NCI-H460 (cell line): ENCODE data around the gene TMEM51. TPM values are rescaled to one million over a fixed set of nuclear protein-coding genes. Genes with fewer than 3 reads are reported as not detected.
A peak's percentile ranks its signal among the peaks of the same experiment; 100 is the strongest.
"Not testable (repeated sequence)": the region's sequence is repeated elsewhere in the genome, so short reads cannot be mapped to it uniquely, and the experiment has no call there.

Experiments used
- DNase-seq: peaks from one replicate; pipeline ENCODE4 v3.0.0-alpha.2; 2016; ENCODE audit warnings: low read depth; ENCODE audit errors: extremely low read depth
- total RNA-seq: library from RNA; depleted of rRNA; stranded (reverse); fragments of >200 nt; shearing (Covaris generic); gene quantifications from 2 replicates; pipeline ENCODE4 v1.2.3, GENCODE V29; 2014

Gene TMEM51
- total RNA-seq, 1 experiment from 2014 or later = 6.3 TPM

- no peak for DNase-seq
Observed at GRCh38 chr1:15125101-15125745, 28.3 kb upstream of the TMEM51 start.

GRCh38 chr1:15128077-15128476, 25.5 kb upstream of the TMEM51 start:
- no peak for DNase-seq

- peak; percentile 60 for DNase-seq
Observed at GRCh38 chr1:15128520-15129313, 24.8 kb upstream of the TMEM51 start.

- no peak for DNase-seq
Observed at GRCh38 chr1:15129944-15130343, 23.6 kb upstream of the TMEM51 start.

GRCh38 chr1:15130607-15131006, 22.9 kb upstream of the TMEM51 start:
- no peak for DNase-seq

DNA sequence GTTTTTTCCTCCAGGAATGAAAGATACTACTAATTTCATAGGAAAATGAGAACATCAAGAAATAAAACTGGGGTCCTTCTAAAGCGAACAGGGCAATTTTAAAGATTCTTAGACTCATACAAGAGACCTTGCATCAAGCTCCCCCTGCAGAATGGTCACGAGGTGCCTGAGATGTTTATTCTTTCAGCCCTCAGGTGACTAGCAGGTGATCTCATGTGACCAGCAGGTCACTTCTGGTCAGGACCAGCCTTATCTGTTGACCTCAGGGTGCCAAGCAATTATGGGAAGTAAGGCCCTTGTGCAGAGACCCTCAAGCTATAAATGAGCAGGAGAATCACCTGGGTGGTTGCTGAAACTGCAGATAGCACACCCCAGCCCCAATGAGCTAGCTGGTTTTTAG, 20.6 kb upstream of the TMEM51 start:
- DNase-seq = no peak

DNA sequence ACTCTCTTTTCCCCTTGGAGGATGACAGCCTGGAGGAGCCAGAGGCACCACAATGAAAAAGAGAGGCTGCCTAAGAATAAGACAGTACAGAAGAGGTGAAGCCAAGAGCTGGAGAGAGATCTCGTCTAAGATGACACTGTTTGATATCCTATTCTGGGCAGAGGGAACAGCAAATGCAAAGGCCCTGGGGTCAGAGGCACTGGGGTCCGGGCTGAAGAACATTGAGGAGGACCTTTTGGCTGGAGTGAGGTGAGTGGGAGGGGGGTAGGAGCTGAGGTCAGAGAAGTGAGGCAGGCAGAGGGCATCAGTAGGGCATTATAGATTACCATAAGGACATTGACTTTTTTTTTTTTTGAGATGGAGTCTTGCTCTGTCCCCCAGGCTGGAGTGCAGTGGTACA, 19.3 kb upstream of the TMEM51 start:
- DNase-seq = no peak

DNA sequence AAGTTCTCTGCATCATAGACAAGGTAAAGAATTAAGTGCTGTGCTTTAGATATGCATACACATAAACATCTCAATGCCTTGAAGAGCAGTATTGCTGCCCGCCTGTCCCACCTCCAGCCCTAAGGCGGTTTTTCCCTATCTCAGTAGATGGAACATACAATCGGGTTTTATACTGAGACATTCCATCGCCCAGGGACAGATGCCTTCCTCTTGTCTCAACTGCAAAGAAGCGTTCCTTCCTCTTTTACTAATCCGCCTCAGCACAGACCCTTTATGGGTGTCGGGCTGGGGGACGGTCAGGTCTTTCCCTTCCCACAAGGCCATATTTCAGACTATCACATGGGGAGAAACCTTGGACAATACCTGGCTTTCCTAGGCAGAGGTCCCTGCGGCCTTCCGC, 17.9 kb upstream of the TMEM51 start:
- not testable (repeated sequence) for DNase-seq

DNA sequence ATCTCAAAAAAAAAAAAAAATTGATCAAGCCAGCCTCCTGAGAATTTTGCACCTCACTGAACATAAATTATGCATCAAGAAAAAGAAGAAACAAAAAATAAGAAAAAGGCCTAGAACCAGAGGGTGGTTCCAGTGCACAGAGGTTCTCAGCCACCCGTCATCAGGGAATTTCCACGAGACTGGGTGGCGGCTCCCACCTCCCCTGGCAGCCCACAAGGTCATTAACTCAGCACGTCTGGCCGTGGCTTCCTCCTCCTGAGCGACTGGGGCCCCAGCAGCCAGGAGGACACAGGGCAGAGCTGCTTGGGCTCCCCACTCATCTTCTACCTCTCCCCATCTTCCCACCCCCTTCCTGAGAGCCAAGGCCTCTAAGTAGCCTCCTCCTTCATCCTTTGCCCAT, 15.7 kb upstream of the TMEM51 start:
- no peak for DNase-seq

GRCh38 chr1:15139654-15140350, 13.7 kb upstream of the TMEM51 start:
- DNase-seq = no peak

- no peak for DNase-seq
Observed at GRCh38 chr1:15141935-15142539, 11.5 kb upstream of the TMEM51 start.

DNA sequence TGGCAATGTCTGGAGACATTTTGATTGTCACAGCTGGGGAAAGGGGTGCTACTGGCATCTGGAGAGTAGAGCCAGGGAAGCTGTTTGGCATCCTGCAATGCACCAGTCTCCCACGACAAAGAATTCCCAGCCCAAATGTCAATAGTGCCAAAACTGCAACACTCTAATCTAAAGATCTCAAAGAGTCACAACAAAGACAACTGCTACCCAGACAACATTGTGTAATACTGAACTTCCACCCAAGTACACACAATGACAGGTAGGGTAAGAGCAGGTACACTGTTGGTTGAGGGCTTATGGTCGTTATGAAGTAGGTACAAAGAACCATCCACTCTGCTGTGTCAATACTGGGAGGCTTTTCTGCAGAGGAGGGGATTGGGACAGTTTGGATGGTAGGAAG, 8.2 kb upstream of the TMEM51 start:
- DNase-seq = no peak

DNA sequence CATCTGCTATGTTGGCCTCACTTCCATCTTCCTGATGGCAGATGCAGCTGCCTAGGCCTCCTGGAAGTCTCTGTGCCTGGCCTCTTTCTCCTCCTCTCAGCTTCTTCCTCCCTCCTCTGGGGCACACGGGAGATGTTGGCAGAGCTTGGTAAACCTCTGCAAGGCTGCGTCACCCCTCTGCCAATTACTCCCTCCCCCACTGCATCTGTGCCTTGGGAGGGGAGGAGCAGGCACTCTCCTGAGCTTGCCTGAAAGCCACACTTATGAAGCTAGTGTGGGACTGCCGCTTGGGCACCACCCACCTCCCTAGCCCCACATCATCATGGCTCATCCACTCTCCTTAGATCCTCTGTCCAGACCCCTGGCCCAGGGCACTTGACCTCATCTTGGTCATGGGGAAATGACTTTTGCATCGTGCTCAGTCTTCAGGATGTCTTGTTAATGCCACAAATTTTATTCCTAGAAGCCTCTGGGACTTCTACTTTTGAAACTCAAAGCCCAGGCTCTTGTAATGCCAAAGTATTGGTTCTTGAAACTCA, 7.3 kb upstream of the TMEM51 start:
- no peak for DNase-seq

- no peak for DNase-seq
Observed at GRCh38 chr1:15146971-15147376, 6.6 kb upstream of the TMEM51 start.

- DNase-seq = no peak
Observed at GRCh38 chr1:15148004-15148403, 5.5 kb upstream of the TMEM51 start.

- no peak for DNase-seq
Observed at GRCh38 chr1:15148475-15148874, 5.1 kb upstream of the TMEM51 start.

DNA sequence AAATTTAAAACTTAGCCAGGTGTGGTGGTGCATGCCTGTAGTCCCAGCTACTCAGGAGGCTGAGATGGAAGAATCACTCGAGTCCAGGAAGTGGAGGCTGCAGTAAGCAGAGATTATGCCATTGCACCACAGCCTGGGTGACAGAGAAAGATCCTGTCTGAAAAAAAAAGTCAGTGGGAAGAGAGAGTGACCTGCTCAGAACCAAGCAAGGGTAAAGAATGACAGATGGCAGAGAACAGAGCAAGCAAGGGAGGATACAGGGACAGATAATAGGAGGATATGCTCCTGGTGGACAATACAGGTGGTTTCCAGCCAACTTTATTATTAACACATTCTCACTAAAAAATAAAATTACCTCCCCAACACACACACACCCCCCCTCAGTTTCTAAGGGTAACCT, 4.6 kb upstream of the TMEM51 start:
- no peak for DNase-seq

- DNase-seq = no peak
Observed at GRCh38 chr1:15150376-15150775, 3.2 kb upstream of the TMEM51 start.

GRCh38 chr1:15151377-15151806, 2.2 kb upstream of the TMEM51 start:
- DNase-seq = no peak

DNA sequence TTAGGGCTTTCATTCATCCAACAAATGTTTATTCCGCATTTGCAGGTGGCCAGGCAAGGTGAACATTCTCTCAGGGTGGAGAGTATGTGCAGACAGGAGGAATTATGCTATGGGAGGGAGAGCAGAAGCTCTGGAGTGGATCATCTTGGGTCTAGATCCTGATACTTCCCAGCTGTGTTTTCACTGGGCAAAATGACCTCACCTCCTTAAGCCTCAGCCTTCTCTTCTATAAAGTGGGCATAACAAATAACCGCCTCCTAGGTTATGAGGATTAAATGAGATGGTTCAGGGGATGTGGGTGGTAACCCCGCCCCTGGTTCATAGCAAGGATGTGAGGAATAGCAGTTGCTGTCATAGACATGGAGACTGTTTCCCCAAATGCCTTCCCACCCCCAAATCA, 1.7 kb upstream of the TMEM51 start:
- DNase-seq = no peak
